K562 treated with DMSO at 1 percent for 48 hours (cell line): Measurements from ENCODE around the gene TRIP13. TPM values are rescaled to one million over a fixed set of nuclear protein-coding genes. Genes with fewer than 3 reads are reported as not detected.

Experiments
- total RNA-seq: library from RNA; unstranded; fragments of 300-600 nt; gene quantifications from 2 replicates; pipeline ENCODE4 v1.2.3, GENCODE V29; 2022; ENCODE audit warnings: low replicate concordance; ENCODE audit errors: extremely low read depth

TRIP13 gene
- not detected in 2 replicates for total RNA-seq

GRCh38 chr5:892394-893136, at the start of gene TRIP13, which contains the start of gene BRD9:
Gene TRIP13 (plus strand): TSS chr5:892884. CDS start chr5:892999, 115 bp downstream.
Gene BRD9 (minus strand): TSS chr5:892801. CDS start chr5:892657, 144 bp downstream.

GRCh38 chr5:850511-851006, 42.1 kb upstream of the TRIP13 start, which contains the start of gene ZDHHC11:
Gene ZDHHC11 (minus strand): TSS chr5:850986. CDS start chr5:850602, 384 bp downstream.

Other genes with a start within 250 kb of the TRIP13 start
- not detected in 2 replicates for gene TPPP, start 199.5 kb upstream of the TRIP13 start, total RNA-seq
- not detected in 2 replicates for gene ZDHHC11B, start 108.2 kb upstream of the TRIP13 start, total RNA-seq
- gene ZDHHC11, start 41.9 kb upstream of the TRIP13 start, total RNA-seq = not detected in 2 replicates
- not detected in 2 replicates for gene BRD9, start 83 bp upstream of the TRIP13 start, total RNA-seq
- gene NKD2, start 115.9 kb downstream of the TRIP13 start, total RNA-seq = not detected in 2 replicates
- not detected in 2 replicates for gene SLC12A7, start 219.2 kb downstream of the TRIP13 start, total RNA-seq